Activated CD4-positive, alpha-beta memory T cell treated with anti-CD3 and anti-CD28 coated beads, Interleukin-2, amount 10 ng/mL, durations not matched to agents 7 days and 5 days (primary cell): ENCODE results near the gene NRF1. TPM values are rescaled to one million over a fixed set of nuclear protein-coding genes. Genes with fewer than 3 reads are reported as not detected.
A peak's percentile ranks its signal among the peaks of the same experiment; 100 is the strongest.
"Not testable (repeated sequence)": the region's sequence is repeated elsewhere in the genome, so short reads cannot be mapped to it uniquely, and the experiment has no call there.

Experiments used
- CTCF ChIA-PET: fragments of 350-600 bp; sonication (Branson Sonifier 250); formaldehyde crosslinking; loops from one replicate; lab custom pipeline; 2021; ENCODE audit warnings: antibody characterized with exemption, inconsistent platforms; lab: Charles Lee
- POLR2A ChIA-PET: fragments of 350-600 bp; sonication (Branson Sonifier 250); formaldehyde crosslinking; loops from one replicate; lab custom pipeline; 2021; ENCODE audit warnings: antibody characterized with exemption; lab: Charles Lee
- DNase-seq: peaks from one replicate; pipeline ENCODE4 v3.0.0-alpha.2; 2020
- H3K27ac Mint-ChIP-seq: one replicate; pipeline ENCODE4 v1.8.0; 2021; ENCODE audit warnings: mild to moderate bottlenecking, mixed read lengths
- H3K27me3 Mint-ChIP-seq: one replicate; pipeline ENCODE4 v1.8.0; 2021; ENCODE audit warnings: mixed read lengths
- H3K36me3 Mint-ChIP-seq: one replicate; pipeline ENCODE4 v1.8.0; 2021; ENCODE audit warnings: low read depth, mixed read lengths
- H3K4me1 Mint-ChIP-seq: one replicate; pipeline ENCODE4 v1.8.0; 2021; ENCODE audit warnings: mixed read lengths
- H3K4me3 Mint-ChIP-seq: one replicate; pipeline ENCODE4 v1.8.0; 2021; ENCODE audit warnings: mild to moderate bottlenecking, mixed read lengths
- H3K9me3 Mint-ChIP-seq: one replicate; pipeline ENCODE4 v1.8.0; 2021; ENCODE audit warnings: mixed read lengths
- total RNA-seq, 2 experiments: library from RNA; stranded (reverse); gene quantifications; one replicate each; pipeline ENCODE4 v1.2.3, GENCODE V29; 2021

Gene NRF1
- total RNA-seq, 2 experiments from 2014 or later: 21.9 to 24.7 TPM

GRCh38 chr7:129588268-129588667 lies 23.3 kb upstream of the NRF1 start:
- POLR2A ChIA-PET: interaction anchor here (0.7 kb wide), 1 partner anchor 244 kb away, joined by 3 read pairs; no protein-coding TSS in a partner anchor
- Mint-ChIP-seq H3K9me3 (peaks cover 29% of the 10 kb centered on the region), H3K27me3 (peaks cover 5% of the 10 kb centered on the region), H3K4me1 (no peaks in the 10 kb centered on the region), H3K36me3 (peaks cover 17% of the 10 kb centered on the region), H3K4me3 (no peak overlapping the region), H3K27ac (no peak overlapping the region)
- CTCF ChIA-PET: no interaction called here
- no peak for DNase-seq

- H3K36me3 Mint-ChIP-seq: peaks cover 5% of the 10 kb centered on the region
- H3K27me3 Mint-ChIP-seq: peaks cover 7% of the 10 kb centered on the region
- no peak overlapping the region for H3K27ac Mint-ChIP-seq
- H3K4me1 Mint-ChIP-seq: no peaks in the 10 kb centered on the region
- POLR2A ChIA-PET: no interaction called here
- CTCF ChIA-PET: interaction anchor here (0.6 to 0.7 kb wide), 2 partner anchors 230 to 304 kb away, joined by 3 to 5 read pairs; no protein-coding TSS in a partner anchor
- no peak overlapping the region for H3K4me3 Mint-ChIP-seq
- no peak for DNase-seq
- peaks cover 4% of the 10 kb centered on the region for H3K9me3 Mint-ChIP-seq
Observed at GRCh38 chr7:129591868-129592267, 19.7 kb upstream of the NRF1 start.

DNA sequence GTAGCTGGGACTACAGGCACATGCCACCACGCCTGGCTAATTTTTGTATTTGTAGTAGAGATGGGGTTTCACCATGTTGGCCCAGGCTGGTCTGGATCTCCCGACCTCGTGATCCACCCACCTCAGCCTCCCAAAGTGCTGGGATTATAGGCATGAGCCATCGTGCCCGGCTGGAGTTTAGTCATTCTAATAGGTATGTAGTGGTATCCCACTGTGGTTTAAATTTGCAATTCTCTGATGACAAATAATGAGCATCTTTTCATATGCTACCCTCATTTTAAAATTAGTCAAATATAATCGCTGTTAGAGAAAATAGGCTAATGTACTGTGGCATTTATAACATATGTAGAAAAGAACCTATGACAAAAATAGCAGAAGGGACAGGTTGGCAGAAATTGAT lies 15.1 kb upstream of the NRF1 start:
- H3K4me1 Mint-ChIP-seq, CTCF ChIA-PET: not testable (repeated sequence)

GRCh38 chr7:129597672-129598071 lies 13.8 kb upstream of the NRF1 start:
- ChIA-PET POLR2A (interaction anchor here (1.4 kb wide), 1 partner anchor 8 kb away, joined by 3 read pairs; no protein-coding TSS in a partner anchor), CTCF (no interaction called here)
- Mint-ChIP-seq H3K9me3 (no peaks in the 10 kb centered on the region), H3K27me3 (peaks cover 9% of the 10 kb centered on the region), H3K4me3 (no peak overlapping the region), H3K36me3 (no peaks in the 10 kb centered on the region), H3K27ac (no peak overlapping the region), H3K4me1 (no peaks in the 10 kb centered on the region)
- no peak for DNase-seq

More for the DNA sequence above, 15.1 kb upstream of the NRF1 start:
- H3K9me3 Mint-ChIP-seq, H3K36me3 Mint-ChIP-seq, H3K27ac Mint-ChIP-seq, DNase-seq, H3K4me3 Mint-ChIP-seq, POLR2A ChIA-PET: not testable (repeated sequence)
- peaks cover 14% of the 10 kb centered on the region for H3K27me3 Mint-ChIP-seq

DNA sequence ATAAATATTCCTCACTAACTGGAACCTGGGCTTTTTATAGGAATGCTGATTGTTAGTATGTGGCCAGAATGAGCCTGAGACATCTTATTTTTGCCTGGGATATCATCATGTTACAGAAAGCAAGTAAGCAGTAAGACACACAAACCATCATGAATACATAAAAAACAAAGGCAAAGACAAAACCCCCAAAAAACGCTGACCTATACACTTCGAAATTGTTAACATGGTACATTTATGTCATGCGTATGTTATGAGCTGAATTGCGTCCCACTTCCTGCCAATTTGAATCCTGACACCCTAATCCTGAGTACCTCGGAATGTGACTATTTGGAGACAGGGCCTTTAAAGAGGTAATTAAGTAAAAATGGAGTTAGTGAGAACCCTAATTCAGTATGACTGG lies 12.3 kb upstream of the NRF1 start:
- DNase-seq: no peak
- Mint-ChIP-seq H3K9me3 (no peaks in the 10 kb centered on the region), H3K36me3 (no peaks in the 10 kb centered on the region), H3K27ac (no peak overlapping the region), H3K27me3 (peaks cover 7% of the 10 kb centered on the region), H3K4me1 (peaks cover 8% of the 10 kb centered on the region), H3K4me3 (no peak overlapping the region)
- ChIA-PET POLR2A (no interaction called here), CTCF (interaction anchor here (0.7 kb wide), 1 partner anchor 147 kb away, joined by 3 read pairs; no protein-coding TSS in a partner anchor)

DNA sequence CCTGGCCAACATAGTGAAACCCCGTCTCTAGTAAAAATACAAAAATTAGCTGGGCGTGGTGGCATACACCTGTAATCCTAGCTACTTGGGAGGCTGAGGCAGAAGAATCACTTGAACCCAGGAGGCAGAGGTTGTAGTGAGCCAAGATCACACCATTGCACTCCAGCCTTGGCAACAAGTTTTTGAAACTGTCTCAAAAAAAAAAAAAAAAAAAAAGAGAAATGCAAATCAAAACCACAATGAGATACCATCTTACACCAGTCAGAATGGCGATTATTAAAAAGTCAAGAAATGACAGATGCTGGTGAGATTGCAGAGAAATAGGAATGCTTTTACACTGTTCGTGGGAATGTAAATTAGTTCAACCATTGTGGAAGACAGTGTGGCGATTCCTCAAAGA lies 7.9 kb upstream of the NRF1 start:
- DNase-seq, POLR2A ChIA-PET, H3K27ac Mint-ChIP-seq, H3K9me3 Mint-ChIP-seq, H3K27me3 Mint-ChIP-seq, H3K4me3 Mint-ChIP-seq: not testable (repeated sequence)
- CTCF ChIA-PET: interaction anchor here (1.2 kb wide), 1 partner anchor 29 kb away, joined by 4 read pairs; no protein-coding TSS in a partner anchor
- H3K4me1 Mint-ChIP-seq: peaks cover 29% of the 10 kb centered on the region
- H3K36me3 Mint-ChIP-seq: peaks cover 12% of the 10 kb centered on the region

DNA sequence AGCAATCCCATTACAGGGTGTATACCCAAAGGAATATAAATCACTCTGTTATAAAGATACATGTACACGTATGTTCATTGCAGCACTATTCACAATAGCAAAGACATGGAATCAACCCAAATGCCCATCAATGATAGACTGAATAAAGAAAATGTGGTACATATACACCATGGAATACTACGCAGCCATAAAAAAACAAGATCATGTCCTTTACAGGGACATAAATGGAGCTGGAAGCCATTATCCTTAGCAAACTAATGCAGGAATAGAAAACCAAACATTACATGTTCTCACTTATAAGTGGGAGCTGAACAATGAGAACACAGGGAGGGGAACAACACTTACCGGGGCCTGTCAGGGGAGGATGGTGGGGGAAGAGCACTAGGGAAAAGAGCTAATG lies 7.5 kb upstream of the NRF1 start:
- CTCF ChIA-PET: interaction anchor here (0.7 to 1.2 kb wide), 3 partner anchors 29 to 237 kb away, joined by 3 to 4 read pairs (median 3); no protein-coding TSS in a partner anchor
- H3K27ac Mint-ChIP-seq, H3K27me3 Mint-ChIP-seq, DNase-seq, H3K4me3 Mint-ChIP-seq, H3K9me3 Mint-ChIP-seq, POLR2A ChIA-PET: not testable (repeated sequence)
- Mint-ChIP-seq H3K4me1 (peaks cover 31% of the 10 kb centered on the region), H3K36me3 (peaks cover 14% of the 10 kb centered on the region)

- Mint-ChIP-seq H3K4me3 (no peak overlapping the region), H3K9me3 (no peaks in the 10 kb centered on the region), H3K36me3 (peaks cover 23% of the 10 kb centered on the region), H3K27ac (no peak overlapping the region), H3K27me3 (peaks cover 7% of the 10 kb centered on the region), H3K4me1 (peaks cover 40% of the 10 kb centered on the region)
- no peak for DNase-seq
- ChIA-PET POLR2A (no interaction called here), CTCF (interaction anchor here (0.7 to 1.2 kb wide), 5 partner anchors 10 to 238 kb away, joined by 3 to 4 read pairs (median 4); no protein-coding TSS in a partner anchor)
Observed at GRCh38 chr7:129604713-129605437, 6.6 kb upstream of the NRF1 start.

- H3K36me3 Mint-ChIP-seq: peaks cover 24% of the 10 kb centered on the region
- no peaks in the 10 kb centered on the region for H3K9me3 Mint-ChIP-seq
- ChIA-PET CTCF (interaction anchor here (0.6 to 1.1 kb wide), 4 partner anchors 9 to 1152 kb away, joined by 3 to 5 read pairs (median 4); no protein-coding TSS in a partner anchor), POLR2A (interaction anchor here (0.8 to 0.9 kb wide), 2 partner anchors 8 to 9 kb away, joined by 3 to 4 read pairs; no protein-coding TSS in a partner anchor)
- no peaks in the 10 kb centered on the region for H3K27me3 Mint-ChIP-seq
- no peak overlapping the region for H3K4me3 Mint-ChIP-seq
- peaks cover 50% of the 10 kb centered on the region for H3K4me1 Mint-ChIP-seq
- no peak for DNase-seq
- no peak overlapping the region for H3K27ac Mint-ChIP-seq
Observed at GRCh38 chr7:129605960-129606614, 5.4 kb upstream of the NRF1 start.

- Mint-ChIP-seq H3K4me3 (no peak overlapping the region), H3K27ac (no peak overlapping the region), H3K36me3 (peaks cover 24% of the 10 kb centered on the region), H3K9me3 (no peaks in the 10 kb centered on the region), H3K27me3 (no peaks in the 10 kb centered on the region), H3K4me1 (peaks cover 50% of the 10 kb centered on the region)
- no peak for DNase-seq
- ChIA-PET CTCF (interaction anchor here (0.6 to 1.0 kb wide), 3 partner anchors 16 to 1151 kb away, joined by 3 read pairs; no protein-coding TSS in a partner anchor), POLR2A (no interaction called here)
Observed at GRCh38 chr7:129606803-129607202, 4.7 kb upstream of the NRF1 start.

- H3K4me3 Mint-ChIP-seq: no peak overlapping the region
- POLR2A ChIA-PET: interaction anchor here (1.1 to 2.2 kb wide), 2 partner anchors 14 to 267 kb away, joined by 3 to 6 read pairs; no protein-coding TSS in a partner anchor
- H3K27ac Mint-ChIP-seq: no peak overlapping the region
- H3K9me3 Mint-ChIP-seq: no peaks in the 10 kb centered on the region
- H3K36me3 Mint-ChIP-seq: peaks cover 24% of the 10 kb centered on the region
- CTCF ChIA-PET: interaction anchor here (0.6 to 1.3 kb wide), 11 partner anchors 9 to 464 kb away, joined by 3 to 5 read pairs (median 3); no protein-coding TSS in a partner anchor
- DNase-seq: peak; percentile 57
- H3K27me3 Mint-ChIP-seq: no peaks in the 10 kb centered on the region
- H3K4me1 Mint-ChIP-seq: peaks cover 50% of the 10 kb centered on the region
Observed at GRCh38 chr7:129607471-129608120, 3.9 kb upstream of the NRF1 start.

GRCh38 chr7:129609666-129610065 lies 1.9 kb upstream of the NRF1 start:
- POLR2A ChIA-PET: interaction anchor here (1.7 kb wide), 1 partner anchor 108 kb away, joined by 6 read pairs; no protein-coding TSS in a partner anchor

More at GRCh38 chr7:129609666-129610065, 1.9 kb upstream of the NRF1 start:
- Mint-ChIP-seq H3K27ac (peak overlapping the region; percentile 22), H3K4me1 (peaks cover 53% of the 10 kb centered on the region), H3K36me3 (peaks cover 24% of the 10 kb centered on the region), H3K27me3 (no peaks in the 10 kb centered on the region), H3K9me3 (no peaks in the 10 kb centered on the region), H3K4me3 (peak overlapping the region; percentile 97)
- CTCF ChIA-PET: interaction anchor here (1.7 kb wide), 1 partner anchor 14 kb away, joined by 4 read pairs; no protein-coding TSS in a partner anchor
- DNase-seq: no peak
